CD4-positive, alpha-beta memory T cell (primary cell): Measurements from ENCODE around the gene GRB14. TPM values are rescaled to one million over a fixed set of nuclear protein-coding genes. Genes with fewer than 3 reads are reported as not detected.

ENCODE experiments used
- CTCF ChIA-PET: fragments of 350-600 bp; sonication (Branson Sonifier 250); formaldehyde crosslinking; loops from one replicate; lab custom pipeline; 2021; ENCODE audit warnings: inconsistent platforms; ENCODE audit not compliant: partially characterized antibody; lab: Charles Lee
- POLR2A ChIA-PET: fragments of 350-600 bp; sonication (Branson Sonifier 250); formaldehyde crosslinking; loops from one replicate; lab custom pipeline; 2021; ENCODE audit not compliant: partially characterized antibody; lab: Charles Lee
- DNase-seq, 5 donors: peaks; one replicate each; pipeline versions ENCODE4 v3.0.0 to v3.0.0-alpha.2; 2020 to 2022; ENCODE audit warnings: mixed read lengths in 1 of 5
- H3K27ac ChIP-seq: one replicate; pipeline ENCODE4 v1.7.0; 2013; ENCODE audit warnings: low read depth, low read length
- H3K27me3 ChIP-seq: 2 replicates; pipeline ENCODE4 v1.7.0; 2013; ENCODE audit warnings: mild to moderate bottlenecking, low read length, moderate library complexity; ENCODE audit not compliant: insufficient read depth
- H3K36me3 ChIP-seq: 2 replicates; pipeline ENCODE4 v1.7.0; 2013; ENCODE audit warnings: mild to moderate bottlenecking, low read length, moderate library complexity; ENCODE audit not compliant: insufficient read depth
- H3K4me1 ChIP-seq: 2 replicates; pipeline ENCODE4 v1.7.0; 2013; ENCODE audit warnings: mild to moderate bottlenecking, low read length, moderate library complexity; ENCODE audit not compliant: insufficient read depth
- H3K4me3 ChIP-seq, 2 donors: one replicate each; pipeline ENCODE4 v1.7.0; 2013; ENCODE audit warnings: low read length in 2 of 2, mild to moderate bottlenecking in 1 of 2
- H3K9me3 ChIP-seq, 2 donors: one replicate each; pipeline ENCODE4 v1.7.0; 2013; ENCODE audit warnings: low read length in 2 of 2, control low read depth in 1 of 2; ENCODE audit not compliant: control insufficient read depth in 1 of 2
- H3K27ac Mint-ChIP-seq, 7 donors: one replicate each; pipeline ENCODE4 v1.8.0; 2020 to 2021; ENCODE audit warnings: mixed read lengths in 7 of 7, mild to moderate bottlenecking in 6 of 7, inconsistent platforms in 3 of 7, moderate library complexity in 3 of 7
- H3K27me3 Mint-ChIP-seq, 2 donors: one replicate each; pipeline ENCODE4 v1.8.0; 2020 to 2021; ENCODE audit warnings: mixed read lengths in 2 of 2
- H3K36me3 Mint-ChIP-seq, 2 donors: one replicate each; pipeline ENCODE4 v1.8.0; 2020 to 2021; ENCODE audit warnings: mixed read lengths in 2 of 2, inconsistent platforms in 1 of 2, mild to moderate bottlenecking in 1 of 2
- H3K4me1 Mint-ChIP-seq, 4 donors: one replicate each; pipeline ENCODE4 v1.8.0; 2020 to 2021; ENCODE audit warnings: mixed read lengths in 4 of 4, mild to moderate bottlenecking in 1 of 4
- H3K4me3 Mint-ChIP-seq, 8 donors: one replicate each; pipeline ENCODE4 v1.8.0; 2020 to 2021; ENCODE audit warnings: mixed read lengths in 8 of 8, mild to moderate bottlenecking in 7 of 8, moderate library complexity in 6 of 8, inconsistent platforms in 3 of 8
- H3K9me3 Mint-ChIP-seq, 8 donors: one replicate each; pipeline ENCODE4 v1.8.0; 2020 to 2021; ENCODE audit warnings: mixed read lengths in 8 of 8, mild to moderate bottlenecking in 5 of 8, inconsistent platforms in 3 of 8, moderate library complexity in 1 of 8
- intact Hi-C: fragments of 100-400 bp; cut with micrococcal nuclease; formaldehyde crosslinking; loops from one replicate; pipeline ENCODE4 v1.15.1; 2023
- polyA plus RNA-seq, 2 donors: library from polyadenylated mRNA; unstranded; fragments of 300-500 nt; fragmentation: Illumina TruSeq; gene quantifications; one replicate each; pipeline ENCODE4 v1.2.3, GENCODE V29; 2021
- total RNA-seq, 2 experiments: library from RNA; stranded (reverse); gene quantifications; one replicate each; pipeline ENCODE4 v1.2.3, GENCODE V29; 2021

The GRB14 gene
- total and polyA plus RNA-seq, 4 experiments from 2014 or later: not detected

GRCh38 chr2:164538240-164538866 is 82.9 kb downstream of the GRB14 start:
- POLR2A ChIA-PET: no interaction called here
- intact Hi-C loops: no loop called here
- H3K27ac ChIP-seq: no peak overlapping the region
- H3K4me1 Mint-ChIP-seq: no peaks in the 10 kb centered on the region
- H3K9me3 Mint-ChIP-seq: peaks cover 0 to 8% (median 3%) of the 10 kb centered on the region in 8 donors
- H3K36me3 Mint-ChIP-seq: no peaks in the 10 kb centered on the region
- no peak overlapping the region for H3K27ac Mint-ChIP-seq
- H3K36me3 ChIP-seq: no peaks in the 10 kb centered on the region
- no peaks in the 10 kb centered on the region for H3K9me3 ChIP-seq
- H3K4me3 Mint-ChIP-seq: no peak overlapping the region
- H3K4me3 ChIP-seq: no peak overlapping the region
- H3K27me3 Mint-ChIP-seq: no peaks in the 10 kb centered on the region
- CTCF ChIA-PET: interaction anchor here (0.6 kb wide), 1 partner anchor 89 kb away, joined by 3 read pairs; no protein-coding TSS in a partner anchor
- no peaks in the 10 kb centered on the region for H3K4me1 ChIP-seq
- no peaks in the 10 kb centered on the region for H3K27me3 ChIP-seq
- DNase-seq: no peak

- H3K36me3 Mint-ChIP-seq: no peaks in the 10 kb centered on the region
- POLR2A ChIA-PET: no interaction called here
- no peaks in the 10 kb centered on the region for H3K9me3 ChIP-seq
- H3K27me3 Mint-ChIP-seq: no peaks in the 10 kb centered on the region
- H3K27ac Mint-ChIP-seq: no peak overlapping the region
- no peak overlapping the region for H3K4me3 ChIP-seq
- intact Hi-C loops: no loop called here
- H3K27me3 ChIP-seq: no peaks in the 10 kb centered on the region
- no peak overlapping the region for H3K27ac ChIP-seq
- H3K9me3 Mint-ChIP-seq: peaks cover 0 to 6% (median 2%) of the 10 kb centered on the region in 8 donors
- no peaks in the 10 kb centered on the region for H3K4me1 Mint-ChIP-seq
- no peak overlapping the region for H3K4me3 Mint-ChIP-seq
- DNase-seq: no peak
- CTCF ChIA-PET: no interaction called here
- no peaks in the 10 kb centered on the region for H3K4me1 ChIP-seq
- H3K36me3 ChIP-seq: no peaks in the 10 kb centered on the region
Measured at GRCh38 chr2:164535280-164536025, 85.8 kb downstream of the GRB14 start.

GRCh38 chr2:164530464-164530863 is 90.8 kb downstream of the GRB14 start:
- CTCF ChIA-PET: no interaction called here
- no peaks in the 10 kb centered on the region for H3K27me3 Mint-ChIP-seq
- no peak overlapping the region for H3K4me3 Mint-ChIP-seq
- H3K27ac Mint-ChIP-seq: no peak overlapping the region
- POLR2A ChIA-PET: no interaction called here
- DNase-seq: no peak
- Histone ChIP-seq H3K27me3 (no peaks in the 10 kb centered on the region), H3K36me3 (no peaks in the 10 kb centered on the region), H3K9me3 (no peaks in the 10 kb centered on the region), H3K4me1 (no peaks in the 10 kb centered on the region), H3K27ac (no peak overlapping the region), H3K4me3 (no peak overlapping the region)
- no peaks in the 10 kb centered on the region for H3K36me3 Mint-ChIP-seq
- no peaks in the 10 kb centered on the region for H3K9me3 Mint-ChIP-seq
- intact Hi-C loops: no loop called here
- H3K4me1 Mint-ChIP-seq: no peaks in the 10 kb centered on the region

- Mint-ChIP-seq H3K4me1 (no peaks in the 10 kb centered on the region), H3K27ac (no peak overlapping the region), H3K4me3 (no peak overlapping the region), H3K27me3 (no peaks in the 10 kb centered on the region), H3K36me3 (no peaks in the 10 kb centered on the region), H3K9me3 (peaks cover 0 to 11% (median 6%) of the 10 kb centered on the region in 8 donors)
- no peaks in the 10 kb centered on the region for H3K4me1 ChIP-seq
- no peak overlapping the region for H3K27ac ChIP-seq
- POLR2A ChIA-PET: no interaction called here
- no peaks in the 10 kb centered on the region for H3K9me3 ChIP-seq
- intact Hi-C loops: no loop called here
- H3K4me3 ChIP-seq: no peak overlapping the region
- no peak for DNase-seq
- H3K36me3 ChIP-seq: no peaks in the 10 kb centered on the region
- H3K27me3 ChIP-seq: no peaks in the 10 kb centered on the region
- CTCF ChIA-PET: no interaction called here
Measured at GRCh38 chr2:164523726-164524125, 97.6 kb downstream of the GRB14 start.

GRCh38 chr2:164523009-164523408 is 98.3 kb downstream of the GRB14 start:
- Mint-ChIP-seq H3K4me3 (no peak overlapping the region), H3K36me3 (no peaks in the 10 kb centered on the region), H3K4me1 (no peaks in the 10 kb centered on the region), H3K27me3 (no peaks in the 10 kb centered on the region), H3K27ac (no peak overlapping the region), H3K9me3 (peaks cover 3 to 16% (median 7%) of the 10 kb centered on the region in 8 donors)
- no peaks in the 10 kb centered on the region for H3K36me3 ChIP-seq
- intact Hi-C loops: no loop called here
- ChIA-PET POLR2A (no interaction called here), CTCF (no interaction called here)
- H3K27me3 ChIP-seq: no peaks in the 10 kb centered on the region
- H3K4me3 ChIP-seq: no peak overlapping the region
- no peak for DNase-seq
- H3K4me1 ChIP-seq: no peaks in the 10 kb centered on the region
- no peak overlapping the region for H3K27ac ChIP-seq
- H3K9me3 ChIP-seq: no peaks in the 10 kb centered on the region

GRCh38 chr2:164522561-164522981 is 98.7 kb downstream of the GRB14 start:
- Histone ChIP-seq H3K9me3 (no peaks in the 10 kb centered on the region), H3K36me3 (no peaks in the 10 kb centered on the region), H3K4me3 (no peak overlapping the region), H3K4me1 (no peaks in the 10 kb centered on the region), H3K27ac (no peak overlapping the region), H3K27me3 (no peaks in the 10 kb centered on the region)
- intact Hi-C loops: no loop called here
- H3K27ac Mint-ChIP-seq: no peak overlapping the region
- no peaks in the 10 kb centered on the region for H3K36me3 Mint-ChIP-seq
- peaks cover 3 to 16% (median 7%) of the 10 kb centered on the region in 8 donors for H3K9me3 Mint-ChIP-seq
- ChIA-PET POLR2A (no interaction called here), CTCF (no interaction called here)
- no peaks in the 10 kb centered on the region for H3K4me1 Mint-ChIP-seq
- DNase-seq: no peak
- H3K27me3 Mint-ChIP-seq: no peaks in the 10 kb centered on the region
- H3K4me3 Mint-ChIP-seq: no peak overlapping the region

GRCh38 chr2:164515734-164516133 is 105.5 kb downstream of the GRB14 start:
- ChIA-PET POLR2A (no interaction called here), CTCF (no interaction called here)
- Mint-ChIP-seq H3K4me3 (no peak overlapping the region), H3K36me3 (peaks cover 0 to 4% of the 10 kb centered on the region in 2 donors), H3K27me3 (no peaks in the 10 kb centered on the region), H3K4me1 (no peaks in the 10 kb centered on the region), H3K27ac (no peak overlapping the region), H3K9me3 (peaks cover 12 to 48% (median 32%) of the 10 kb centered on the region in 8 donors)
- intact Hi-C loops: no loop called here
- no peak overlapping the region for H3K4me3 ChIP-seq
- H3K36me3 ChIP-seq: no peaks in the 10 kb centered on the region
- no peaks in the 10 kb centered on the region for H3K27me3 ChIP-seq
- DNase-seq: no peak
- no peaks in the 10 kb centered on the region for H3K4me1 ChIP-seq
- H3K9me3 ChIP-seq: no peaks in the 10 kb centered on the region
- no peak overlapping the region for H3K27ac ChIP-seq
